ENCODE measurements around the gene CLCN7.
"Not testable (repeated sequence)": the region's sequence is repeated elsewhere in the genome, so short reads cannot be mapped to it uniquely, and the experiment has no call there.

The CLCN7 gene

DNA sequence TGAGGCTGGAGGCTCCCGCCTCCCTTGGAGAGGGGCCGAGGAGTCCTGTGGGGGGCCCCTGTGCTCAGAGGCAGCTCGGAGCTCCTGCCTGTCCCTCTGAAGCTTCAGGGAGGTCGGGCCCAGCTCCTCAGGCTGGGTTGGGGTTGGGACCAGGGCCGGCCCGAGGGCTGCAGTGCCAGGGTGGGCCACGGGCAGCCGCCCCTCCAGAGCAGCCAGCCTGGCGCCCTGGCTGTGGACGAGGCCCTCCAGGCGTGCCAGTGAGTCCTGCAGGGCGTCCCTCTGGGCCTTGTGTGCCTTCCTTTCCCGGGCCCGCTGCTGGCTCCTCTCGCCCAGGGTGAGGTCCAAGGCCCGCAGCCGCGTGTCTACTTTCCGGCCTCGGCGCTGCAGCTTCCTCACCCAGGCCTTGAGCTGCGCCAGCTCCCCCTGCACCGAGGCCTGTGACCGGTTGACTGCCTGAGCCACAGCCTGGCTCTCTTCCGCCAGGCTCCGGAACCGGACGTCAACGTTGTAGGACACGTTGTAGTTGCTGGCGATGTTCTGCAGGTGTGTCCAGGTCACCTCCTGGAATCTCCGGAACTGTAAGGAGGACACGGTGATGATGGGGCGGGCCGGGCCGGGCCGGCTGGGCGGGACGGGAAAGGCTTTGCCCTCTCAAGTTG, 12.7 kb upstream of the CLCN7 start:
- no peak for DNase-seq (ENCODE audit: low spot score)

DNA sequence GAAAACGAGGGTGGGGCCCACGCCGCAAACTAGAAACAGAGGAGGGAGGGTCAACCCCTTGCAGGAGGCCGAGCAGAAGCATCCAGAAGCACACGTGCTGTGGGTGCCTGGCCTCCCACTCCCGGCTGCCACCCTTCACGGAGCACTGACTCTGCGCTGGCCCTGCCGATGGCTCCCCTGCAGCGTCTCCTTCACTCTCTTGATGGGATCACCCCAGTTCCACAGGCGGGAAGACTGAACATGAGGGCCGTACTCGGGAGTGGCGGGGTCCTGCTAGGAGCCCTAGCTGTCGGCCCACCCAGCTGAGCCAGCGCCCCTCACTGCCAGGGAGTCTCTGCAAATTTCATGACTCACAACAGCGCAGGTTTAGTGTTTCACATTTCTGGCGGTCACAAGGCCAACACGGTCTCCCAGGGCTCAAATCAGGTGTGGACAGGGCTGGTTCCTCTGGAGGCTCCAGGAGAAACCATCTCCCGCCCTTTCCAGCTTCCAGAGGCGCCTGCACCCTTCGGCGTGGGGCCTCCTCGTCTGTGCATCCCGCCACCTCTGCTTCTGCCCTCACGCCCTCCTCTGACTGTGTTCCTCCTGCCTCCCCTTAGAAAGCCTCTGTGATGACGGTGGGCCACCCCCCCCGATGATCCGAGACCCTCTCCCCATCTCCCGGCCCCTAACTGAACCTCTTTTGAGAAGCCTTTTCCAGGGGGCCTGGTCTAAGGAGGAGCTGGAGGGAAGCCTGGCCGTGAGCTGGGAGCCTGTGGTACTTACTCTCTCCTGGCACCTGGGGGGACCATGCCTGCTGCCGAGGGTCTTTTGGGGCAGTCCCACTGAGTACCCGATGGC, 11.9 kb upstream of the CLCN7 start:
- DNase-seq (ENCODE audit: low spot score) = no peak

DNA sequence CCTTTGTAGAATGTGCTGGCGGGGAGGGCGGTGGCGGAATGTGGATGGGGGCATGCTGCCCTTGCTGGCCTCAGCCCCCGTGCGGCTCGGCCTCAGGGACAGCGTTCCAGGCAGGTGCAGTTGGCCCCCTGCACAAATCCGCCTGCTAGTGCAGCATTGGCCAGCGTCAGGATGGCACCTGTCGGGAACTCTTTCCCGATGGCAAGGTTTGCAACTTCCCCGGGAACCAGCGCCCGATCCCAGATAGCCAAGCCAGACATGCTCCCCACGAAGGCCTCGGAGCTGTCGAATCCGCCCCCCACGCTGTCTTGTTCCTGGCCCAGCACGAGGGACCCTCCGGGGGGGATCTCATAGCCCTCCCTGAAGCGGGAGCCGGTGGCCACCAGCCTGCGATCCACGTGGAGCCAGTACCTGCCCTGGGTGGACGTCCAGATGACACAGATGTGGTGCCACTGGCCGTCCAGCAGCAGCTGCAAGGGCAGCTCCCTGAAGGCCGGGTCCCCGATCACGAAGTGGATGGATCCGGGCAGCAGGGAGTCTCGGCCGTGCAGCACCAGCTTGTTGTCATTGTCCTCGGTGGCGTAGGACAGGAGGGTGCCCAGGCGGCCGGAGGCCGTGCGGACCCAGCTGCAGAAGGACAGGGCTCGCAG, 11.1 kb upstream of the CLCN7 start:
- DNase-seq (ENCODE audit: low spot score) = no peak

DNA sequence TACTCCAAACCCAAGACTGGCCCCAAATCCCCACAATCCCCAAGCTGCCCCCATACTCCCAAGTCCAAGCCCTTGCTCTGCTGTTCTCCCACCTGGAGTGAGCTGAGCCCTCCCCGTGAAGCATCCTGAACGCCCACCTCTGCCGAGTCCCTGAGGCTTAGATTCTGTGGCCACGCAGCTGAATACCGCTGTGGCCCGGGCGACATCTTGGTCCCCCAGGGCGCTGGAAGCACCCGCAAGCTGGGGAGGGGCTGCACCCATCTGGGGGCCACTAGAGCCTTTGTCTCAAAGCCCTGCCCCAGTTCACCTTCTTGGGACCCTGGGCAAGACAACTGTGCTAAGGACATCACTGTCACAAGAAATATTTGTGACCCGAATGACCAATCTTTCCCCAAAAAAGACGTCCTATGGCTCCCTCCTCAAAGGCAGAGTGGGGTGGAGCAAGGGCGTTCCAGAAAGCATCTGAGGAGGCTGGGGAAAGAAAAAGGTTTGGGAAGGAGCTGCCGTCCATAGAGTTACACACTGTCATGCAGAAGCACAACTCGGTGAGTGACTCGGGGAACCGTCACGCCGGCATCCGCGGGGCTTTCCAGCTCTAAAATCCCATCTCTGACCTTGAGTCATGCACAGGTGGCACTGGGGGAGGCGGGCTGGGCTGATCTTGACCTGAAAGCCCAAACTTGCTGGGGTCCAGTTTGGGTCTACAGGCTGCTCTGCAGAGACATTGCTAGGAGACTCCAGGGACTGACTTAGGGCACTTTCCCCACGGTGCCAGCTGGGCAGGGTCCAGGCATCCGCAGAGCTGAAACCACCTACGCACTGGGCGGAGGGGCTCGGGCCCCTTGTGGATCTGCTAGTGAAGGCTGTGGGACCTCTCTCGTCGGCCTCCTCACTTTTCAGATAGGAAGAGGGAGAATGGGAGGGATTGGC, 7.3 kb upstream of the CLCN7 start:
- DNase-seq (ENCODE audit: low spot score) = no peak

DNA sequence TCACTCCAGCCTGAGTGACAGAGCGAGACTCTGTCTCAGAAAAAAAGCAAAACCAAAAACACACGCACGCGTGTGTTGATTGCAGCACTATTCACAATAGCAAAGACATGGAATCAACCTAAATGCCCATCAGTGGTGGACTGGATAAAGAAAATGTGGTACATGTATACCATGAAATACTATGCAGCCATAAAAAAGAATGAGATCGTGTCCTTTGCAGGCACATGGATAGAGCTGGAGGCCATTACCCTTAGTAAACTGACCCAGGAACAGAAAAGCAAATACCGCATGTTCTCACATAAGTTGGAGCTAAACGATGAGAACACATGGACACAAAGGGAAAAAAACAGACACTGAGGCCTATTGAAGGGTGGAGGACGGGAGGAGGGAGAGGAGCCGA, 4.1 kb upstream of the CLCN7 start:
- not testable (repeated sequence) for DNase-seq (ENCODE audit: low spot score)

DNA sequence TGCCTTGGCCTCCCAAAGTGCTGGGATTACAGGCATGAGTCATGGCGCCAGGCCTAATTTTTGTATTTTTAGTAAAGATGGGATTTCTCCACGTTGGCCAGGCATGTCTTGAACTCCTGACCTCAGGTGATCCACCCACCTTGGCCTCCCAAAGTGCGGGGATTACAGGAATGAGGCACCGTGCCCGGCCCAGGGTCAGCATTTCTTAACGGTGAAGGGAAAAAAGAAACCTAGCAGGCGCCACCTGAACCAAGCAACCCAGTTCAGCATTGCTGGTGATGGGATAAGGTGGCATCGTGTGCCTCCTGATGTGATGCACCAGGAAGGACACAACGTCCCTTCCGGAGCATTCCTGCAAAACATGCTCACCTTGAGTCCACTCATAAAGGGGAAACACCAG, 2.2 kb upstream of the CLCN7 start:
- DNase-seq (ENCODE audit: low spot score) = no peak

DNA sequence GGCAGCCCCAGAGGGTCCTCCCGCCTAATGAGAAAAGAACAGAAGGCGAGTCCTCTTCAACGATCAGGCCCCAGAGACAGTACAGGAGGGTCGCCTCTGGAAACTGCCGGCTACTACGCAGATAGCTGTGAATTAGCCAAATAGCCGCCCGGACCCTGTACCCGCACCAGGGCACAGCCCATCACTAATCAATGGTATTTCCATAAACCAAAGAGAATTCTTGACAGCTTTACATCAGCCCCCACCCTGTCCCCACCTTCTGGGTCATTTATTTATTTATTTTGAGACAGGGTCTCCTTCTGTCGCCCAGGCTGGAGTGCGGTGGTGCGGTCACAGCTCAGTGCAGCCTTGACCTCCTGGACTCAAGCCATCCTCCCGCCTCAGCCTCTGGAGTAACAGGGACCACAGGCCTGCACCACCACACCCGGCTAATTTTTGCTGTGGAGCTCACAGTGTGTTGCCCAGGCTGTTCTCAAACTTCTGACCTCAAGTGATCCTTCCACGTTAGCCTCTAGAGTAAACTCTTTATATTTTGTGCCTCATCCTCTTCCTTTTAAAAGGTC, 805 bp upstream of the CLCN7 start:
- no peak for DNase-seq (ENCODE audit: low spot score)

DNA sequence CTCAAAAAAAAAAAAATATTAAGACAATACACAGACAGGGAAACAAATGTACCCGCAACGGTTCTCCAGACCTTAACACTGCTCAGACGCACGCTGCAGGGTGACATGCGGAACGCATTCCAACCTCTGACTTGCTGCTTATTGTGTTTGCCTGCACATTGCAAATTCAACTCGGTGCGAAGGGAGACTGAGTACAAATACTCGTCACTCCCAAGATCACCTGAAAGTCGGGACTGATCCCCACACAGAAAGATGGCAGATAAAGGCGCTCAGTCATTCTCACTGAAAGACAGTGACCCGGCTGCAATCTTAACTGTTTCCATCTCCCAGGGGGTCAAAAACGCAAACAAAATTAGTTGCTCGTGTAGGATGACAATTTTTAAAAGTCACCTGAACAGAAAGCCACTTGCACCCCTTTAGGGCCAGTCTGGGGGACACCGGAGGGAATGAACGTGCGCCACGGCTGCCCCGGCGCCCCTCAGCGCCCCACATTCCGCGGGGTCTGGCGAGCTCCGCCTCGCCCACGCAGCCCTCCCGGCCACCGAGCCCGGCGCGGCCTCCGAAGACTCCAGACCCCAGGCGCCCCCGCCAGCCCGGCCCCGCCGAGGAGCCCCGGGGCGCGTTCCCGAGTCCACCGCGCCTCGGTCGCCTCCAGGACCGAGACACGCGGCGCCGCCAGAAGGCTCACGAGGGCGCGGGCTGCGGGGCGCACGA, 589 bp downstream of the CLCN7 start:
- DNase-seq (ENCODE audit: low spot score) = no peak

DNA sequence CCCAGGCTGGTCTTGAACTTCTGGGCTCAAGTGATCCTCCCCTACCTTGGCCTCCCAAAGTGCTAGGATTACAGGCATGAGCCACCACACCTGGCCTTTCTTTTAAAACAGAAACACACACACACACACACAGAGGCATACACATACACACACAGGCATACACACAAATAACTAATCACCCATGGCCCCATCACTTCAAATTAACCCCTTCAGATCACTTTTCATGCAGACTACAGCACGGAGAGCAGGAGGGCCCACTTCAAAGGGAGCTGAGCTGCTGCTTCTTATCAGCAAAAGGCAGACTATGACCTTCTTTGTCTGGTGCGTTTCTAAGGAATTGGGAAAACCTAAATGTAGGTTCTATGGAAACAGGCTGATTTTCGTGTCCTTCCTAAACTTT, 1.9 kb downstream of the CLCN7 start:
- no peak for DNase-seq (ENCODE audit: low spot score)

DNA sequence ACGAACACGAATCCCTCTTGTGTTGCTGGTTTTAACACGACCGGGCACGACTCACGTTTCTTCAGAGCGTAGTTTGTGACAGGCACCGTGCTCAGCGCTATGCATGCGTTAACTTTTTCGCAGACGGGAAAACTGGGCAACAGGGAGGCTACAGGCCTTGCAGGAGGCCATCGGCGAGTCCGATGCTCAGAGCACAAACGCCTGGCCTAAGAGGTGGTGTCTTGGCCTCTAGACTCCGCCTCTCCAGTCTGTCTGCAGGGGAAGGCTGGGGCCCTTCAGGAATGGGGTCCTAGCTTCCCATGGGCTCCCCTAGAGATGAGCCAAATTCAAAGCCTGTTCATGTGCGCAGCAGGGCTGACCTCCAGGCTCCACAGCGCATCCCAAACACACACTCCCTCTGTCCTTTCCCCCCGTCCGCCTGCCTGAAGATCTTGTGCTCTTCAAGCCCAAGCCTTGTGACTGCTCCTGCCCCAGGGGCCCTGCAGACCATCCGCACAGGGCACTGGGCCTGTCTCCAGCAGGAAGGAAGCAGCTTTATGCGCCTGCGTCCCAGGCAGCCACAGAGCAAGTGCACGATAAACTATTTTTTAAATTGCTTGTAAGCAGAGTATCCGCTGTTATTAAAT, 3.1 kb downstream of the CLCN7 start:
- no peak for DNase-seq (ENCODE audit: low spot score)

DNA sequence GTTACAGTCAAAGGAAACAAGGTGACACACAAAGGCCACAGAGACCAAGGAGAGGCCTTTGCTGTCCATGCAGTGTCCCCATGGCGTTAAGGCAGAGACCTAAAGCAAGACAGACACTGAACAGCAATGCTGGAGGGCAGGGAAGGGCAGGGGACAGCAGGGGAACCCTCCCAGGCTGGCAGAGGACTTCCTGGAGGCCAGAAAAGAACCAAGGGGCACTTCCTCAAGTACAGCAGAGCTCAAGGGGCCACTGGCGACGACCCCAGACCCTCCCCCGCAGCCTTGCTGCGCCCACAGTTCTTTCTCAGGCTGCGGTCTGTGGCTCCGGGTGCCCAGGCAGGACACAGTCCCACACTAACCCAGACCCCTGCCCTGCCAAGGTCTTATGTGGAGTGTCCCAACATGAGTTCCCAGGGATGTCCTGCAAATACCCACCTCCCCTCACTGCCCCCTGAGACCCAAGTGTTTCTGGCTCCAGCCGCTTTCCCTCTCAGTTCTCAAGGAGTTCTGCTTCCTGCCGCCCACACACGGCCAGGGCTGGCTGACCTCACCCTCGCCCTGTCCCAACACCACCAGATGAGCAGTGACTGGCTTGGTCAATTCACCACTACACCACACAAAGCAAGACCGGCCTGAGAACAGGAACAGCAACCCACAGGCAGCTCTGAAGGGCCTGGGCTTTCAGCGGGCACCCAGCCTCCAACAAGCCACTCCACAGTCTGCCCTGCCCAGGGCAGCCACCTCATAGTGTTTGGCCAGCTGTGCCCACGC, 4.2 kb downstream of the CLCN7 start:
- DNase-seq (ENCODE audit: low spot score) = no peak

DNA sequence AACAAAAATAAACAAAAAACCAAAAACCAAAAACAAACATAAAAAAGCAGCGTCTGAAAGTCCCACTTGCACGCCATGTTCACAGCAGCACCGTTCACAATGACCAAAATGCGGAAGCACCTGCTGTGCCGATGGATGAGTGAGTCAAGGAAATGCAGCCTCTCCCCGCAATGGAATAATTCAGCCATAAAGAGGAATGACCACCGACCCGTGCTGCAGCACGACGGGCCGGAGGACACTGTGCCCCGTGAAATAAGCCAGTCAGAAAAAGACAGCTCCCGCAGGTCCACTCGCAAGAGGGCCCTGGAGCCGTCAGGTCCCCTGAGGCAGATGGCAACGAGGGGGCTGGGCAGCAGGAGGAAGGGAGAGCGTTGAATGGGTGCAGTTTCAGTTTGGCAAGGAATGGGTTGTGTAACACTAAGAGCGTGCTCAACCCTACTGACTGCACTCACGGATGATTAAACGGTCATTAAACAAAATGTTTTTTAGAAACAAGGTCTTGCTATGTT, 5.1 kb downstream of the CLCN7 start:
- DNase-seq (ENCODE audit: low spot score) = no peak

DNA sequence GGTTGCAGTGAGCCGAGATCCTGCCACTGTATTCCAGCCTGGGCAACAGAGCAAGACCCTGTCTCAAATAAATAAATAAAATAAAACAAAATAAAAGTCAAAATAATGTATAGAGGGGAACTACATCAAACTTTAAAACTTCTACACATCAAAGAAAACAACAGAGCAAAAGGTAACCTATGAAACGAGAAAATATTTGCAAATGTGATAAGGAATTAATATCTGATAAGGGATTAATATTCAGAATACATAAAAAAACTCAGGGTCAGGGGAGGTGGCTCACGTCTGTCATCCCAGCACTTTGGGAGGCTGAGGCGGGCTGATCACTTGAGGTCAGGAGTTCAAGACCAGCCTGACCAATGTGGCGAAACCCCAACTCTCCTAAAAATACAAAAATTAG, 5.7 kb downstream of the CLCN7 start:
- not testable (repeated sequence) for DNase-seq (ENCODE audit: low spot score)

DNA sequence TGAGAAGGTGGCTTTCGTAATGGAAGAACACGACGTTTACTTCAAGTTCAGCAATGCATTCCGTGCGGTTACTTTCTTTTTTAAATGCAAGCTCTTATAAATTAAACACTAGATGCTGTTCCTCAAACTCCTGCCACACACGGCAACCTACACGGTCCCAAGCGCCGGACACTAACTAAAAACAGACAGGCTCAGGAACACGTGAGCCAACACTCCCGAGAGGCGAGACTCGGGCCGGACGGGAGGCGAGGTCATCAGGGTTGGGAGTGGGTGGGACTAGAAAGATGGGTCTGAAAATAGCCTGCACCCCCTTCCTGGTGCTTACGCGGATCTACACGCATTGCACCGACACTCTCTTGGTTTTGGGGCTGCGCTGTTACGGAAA, 6.4 kb downstream of the CLCN7 start:
- DNase-seq (ENCODE audit: low spot score) = no peak

DNA sequence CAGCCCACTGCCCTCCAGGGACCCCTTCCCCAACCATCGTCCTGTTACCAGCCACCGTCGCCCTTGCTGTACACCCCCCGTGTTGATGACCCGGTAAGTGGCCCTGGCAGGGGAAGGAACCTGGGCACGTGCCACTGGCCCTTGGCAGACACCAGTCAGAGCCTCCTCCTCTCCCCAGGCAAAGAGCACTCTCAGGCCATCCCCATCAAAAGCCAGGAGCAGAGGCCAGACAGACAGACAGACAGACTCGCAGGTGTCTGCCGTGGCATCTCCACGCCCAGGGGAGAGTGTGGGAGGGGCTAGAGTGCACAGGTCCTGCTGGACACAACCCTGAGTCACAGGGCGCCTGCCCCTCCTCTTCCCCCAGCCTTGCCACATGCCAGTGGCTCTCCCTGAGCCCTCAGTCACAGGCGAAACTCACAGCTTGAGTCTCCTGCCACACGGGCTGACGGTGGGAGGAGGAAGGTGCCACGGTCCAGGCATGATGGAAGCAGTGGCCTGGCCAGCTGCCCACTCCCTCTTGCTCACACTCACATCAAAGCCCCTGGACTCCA, 7.8 kb downstream of the CLCN7 start:
- DNase-seq (ENCODE audit: low spot score) = no peak

DNA sequence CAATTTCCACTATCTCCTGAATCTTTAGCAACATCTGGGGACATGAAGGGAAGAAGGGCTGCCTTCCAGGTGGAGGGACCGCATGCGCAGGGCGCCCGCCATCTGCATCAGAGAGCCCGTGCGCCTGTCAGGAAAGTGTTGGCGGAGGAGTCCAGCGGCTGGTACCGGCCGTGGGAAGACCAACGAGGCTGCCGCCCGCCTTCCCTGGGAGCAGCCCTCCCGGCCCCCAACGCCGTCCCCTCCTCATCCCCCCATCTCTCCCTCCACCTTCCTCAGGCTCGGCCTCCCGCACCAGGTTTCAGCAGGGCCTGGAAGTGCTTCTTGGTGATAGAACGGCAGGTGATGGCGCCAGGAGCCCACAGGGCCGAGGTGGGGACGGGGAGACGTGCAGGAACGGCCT, 8.8 kb downstream of the CLCN7 start:
- DNase-seq (ENCODE audit: low spot score) = no peak

DNA sequence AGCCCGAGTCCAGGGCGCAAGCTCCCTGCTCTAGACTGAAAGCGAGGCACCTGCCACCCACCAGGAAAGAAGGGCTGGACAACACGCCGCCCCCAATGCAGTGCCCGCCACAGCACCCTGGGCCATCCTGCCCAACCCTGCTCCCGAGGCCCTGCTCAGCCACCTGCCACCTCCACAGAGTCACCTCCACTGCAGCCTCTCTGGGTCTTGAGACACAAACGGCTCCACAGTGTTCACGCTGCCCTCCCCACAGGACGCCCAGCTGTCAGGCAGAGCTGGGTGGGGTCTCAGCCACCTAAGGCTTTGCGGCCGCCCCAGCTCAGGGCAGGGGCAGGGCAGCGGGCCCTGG, 9.3 kb downstream of the CLCN7 start:
- no peak for DNase-seq (ENCODE audit: low spot score)

DNA sequence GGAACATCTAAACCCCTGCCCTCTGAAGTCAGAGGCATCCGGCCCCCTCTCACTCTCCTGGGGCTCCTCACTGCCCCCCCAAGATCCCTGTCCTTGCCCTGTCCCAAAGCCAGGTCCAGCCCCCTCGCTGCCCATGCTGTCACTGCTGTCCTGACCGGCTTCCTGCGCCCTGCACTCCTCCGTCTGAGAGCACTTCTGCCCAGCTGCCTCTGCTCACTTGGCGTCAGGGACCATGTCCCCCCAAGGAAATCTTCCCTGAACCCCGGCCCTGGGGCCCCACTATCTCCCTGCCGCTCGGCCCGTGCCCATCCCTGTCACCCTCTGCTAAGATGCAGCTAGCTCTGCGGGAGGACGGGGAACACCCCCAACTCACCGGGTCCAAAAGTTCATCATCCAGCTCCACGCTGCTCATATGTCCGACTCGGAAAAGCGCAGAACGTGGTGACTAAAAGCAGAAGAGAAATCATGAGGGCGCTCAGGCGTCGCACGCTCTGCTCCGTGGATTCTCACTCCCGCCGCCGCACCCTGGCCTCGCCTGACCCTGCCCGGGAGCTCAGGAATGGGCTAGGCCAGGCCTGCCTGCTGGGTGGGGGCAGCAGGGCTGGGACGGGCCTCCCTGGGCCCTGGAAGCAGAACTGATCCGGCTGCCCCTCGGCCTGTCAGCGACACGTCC, 9.8 kb downstream of the CLCN7 start:
- no peak for DNase-seq (ENCODE audit: low spot score)
